ENCODE measurements around the gene TBC1D17.

GRCh38 chr19:49921871-49922795 lies 44.6 kb downstream of the TBC1D17 start:
- TF ChIP-seq POLR2A (IDR thresholded peaks at IDR 0.05; ENCODE audit: low read depth, low read length) (no peak), POLR2AphosphoS5 (IDR thresholded peaks at IDR 0.05; ENCODE audit: low read depth, low read length) (no peak), SPI1 (IDR thresholded peaks at IDR 0.05; ENCODE audit: low read depth, low read length) (no peak), TAF1 (IDR thresholded peaks at IDR 0.05; ENCODE audit: low read depth, low read length) (no peak), POU2F2 (IDR thresholded peaks at IDR 0.05; ENCODE audit: low read depth, low read length) (no peak), PAX5 (IDR thresholded peaks at IDR 0.05; ENCODE audit: insufficient read depth, low read length, severe bottlenecking) (no peak)

Measured in GM12891 (cell line).